NCI-H1048 (cell line): ENCODE measurements around the gene ARHGAP9.
"Not testable (repeated sequence)": the region's sequence is repeated elsewhere in the genome, so short reads cannot be mapped to it uniquely, and the experiment has no call there.

ENCODE experiments used
- DNase-seq: peaks from one replicate; lab custom pipeline; 2025; lab: John Stamatoyannopoulos, UW

ARHGAP9 gene

DNA sequence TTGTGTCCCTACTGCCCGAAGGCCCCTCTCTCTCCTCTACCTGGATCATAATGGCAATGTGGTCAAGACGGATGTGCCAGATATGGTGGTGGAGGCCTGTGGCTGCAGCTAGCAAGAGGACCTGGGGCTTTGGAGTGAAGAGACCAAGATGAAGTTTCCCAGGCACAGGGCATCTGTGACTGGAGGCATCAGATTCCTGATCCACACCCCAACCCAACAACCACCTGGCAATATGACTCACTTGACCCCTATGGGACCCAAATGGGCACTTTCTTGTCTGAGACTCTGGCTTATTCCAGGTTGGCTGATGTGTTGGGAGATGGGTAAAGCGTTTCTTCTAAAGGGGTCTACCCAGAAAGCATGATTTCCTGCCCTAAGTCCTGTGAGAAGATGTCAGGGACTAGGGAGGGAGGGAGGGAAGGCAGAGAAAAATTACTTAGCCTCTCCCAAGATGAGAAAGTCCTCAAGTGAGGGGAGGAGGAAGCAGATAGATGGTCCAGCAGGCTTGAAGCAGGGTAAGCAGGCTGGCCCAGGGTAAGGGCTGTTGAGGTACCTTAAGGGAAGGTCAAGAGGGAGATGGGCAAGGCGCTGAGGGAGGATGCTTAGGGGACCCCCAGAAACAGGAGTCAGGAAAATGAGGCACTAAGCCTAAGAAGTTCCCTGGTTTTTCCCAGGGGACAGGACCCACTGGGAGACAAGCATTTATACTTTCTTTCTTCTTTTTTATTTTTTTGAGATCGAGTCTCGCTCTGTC is 22.8 kb downstream of the ARHGAP9 start:
- no peak for DNase-seq

DNA sequence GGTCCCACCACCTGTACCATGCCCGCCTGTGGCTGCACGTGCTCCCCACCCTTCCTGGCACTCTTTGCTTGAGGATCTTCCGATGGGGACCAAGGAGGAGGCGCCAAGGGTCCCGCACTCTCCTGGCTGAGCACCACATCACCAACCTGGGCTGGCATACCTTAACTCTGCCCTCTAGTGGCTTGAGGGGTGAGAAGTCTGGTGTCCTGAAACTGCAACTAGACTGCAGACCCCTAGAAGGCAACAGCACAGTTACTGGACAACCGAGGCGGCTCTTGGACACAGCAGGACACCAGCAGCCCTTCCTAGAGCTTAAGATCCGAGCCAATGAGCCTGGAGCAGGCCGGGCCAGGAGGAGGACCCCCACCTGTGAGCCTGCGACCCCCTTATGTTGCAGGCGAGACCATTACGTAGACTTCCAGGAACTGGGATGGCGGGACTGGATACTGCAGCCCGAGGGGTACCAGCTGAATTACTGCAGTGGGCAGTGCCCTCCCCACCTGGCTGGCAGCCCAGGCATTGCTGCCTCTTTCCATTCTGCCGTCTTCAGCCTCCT is 23.4 kb downstream of the ARHGAP9 start:
- no peak for DNase-seq

DNA sequence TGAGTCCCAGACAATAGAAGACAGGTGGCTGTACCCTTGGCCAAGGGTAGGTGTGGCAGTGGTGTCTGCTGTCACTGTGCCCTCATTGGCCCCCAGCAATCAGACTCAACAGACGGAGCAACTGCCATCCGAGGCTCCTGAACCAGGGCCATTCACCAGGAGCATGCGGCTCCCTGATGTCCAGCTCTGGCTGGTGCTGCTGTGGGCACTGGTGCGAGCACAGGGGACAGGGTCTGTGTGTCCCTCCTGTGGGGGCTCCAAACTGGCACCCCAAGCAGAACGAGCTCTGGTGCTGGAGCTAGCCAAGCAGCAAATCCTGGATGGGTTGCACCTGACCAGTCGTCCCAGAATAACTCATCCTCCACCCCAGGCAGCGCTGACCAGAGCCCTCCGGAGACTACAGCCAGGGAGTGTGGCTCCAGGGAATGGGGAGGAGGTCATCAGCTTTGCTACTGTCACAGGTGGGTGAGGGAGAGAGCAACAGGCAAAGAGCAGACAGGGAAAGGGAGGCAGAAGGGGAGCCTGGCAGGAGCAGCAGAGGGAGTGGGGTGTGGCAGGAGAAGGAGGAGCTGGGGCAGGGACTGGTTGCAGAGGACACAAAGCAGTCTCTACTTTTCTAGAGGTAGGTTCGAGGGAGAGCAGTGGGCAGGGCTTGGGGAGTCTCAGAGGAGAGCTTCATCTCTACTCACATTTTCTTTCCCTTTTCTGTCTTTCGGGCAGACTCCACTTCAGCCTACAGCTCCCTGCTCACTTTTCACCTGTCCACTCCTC is 24.1 kb downstream of the ARHGAP9 start:
- no peak for DNase-seq

DNA sequence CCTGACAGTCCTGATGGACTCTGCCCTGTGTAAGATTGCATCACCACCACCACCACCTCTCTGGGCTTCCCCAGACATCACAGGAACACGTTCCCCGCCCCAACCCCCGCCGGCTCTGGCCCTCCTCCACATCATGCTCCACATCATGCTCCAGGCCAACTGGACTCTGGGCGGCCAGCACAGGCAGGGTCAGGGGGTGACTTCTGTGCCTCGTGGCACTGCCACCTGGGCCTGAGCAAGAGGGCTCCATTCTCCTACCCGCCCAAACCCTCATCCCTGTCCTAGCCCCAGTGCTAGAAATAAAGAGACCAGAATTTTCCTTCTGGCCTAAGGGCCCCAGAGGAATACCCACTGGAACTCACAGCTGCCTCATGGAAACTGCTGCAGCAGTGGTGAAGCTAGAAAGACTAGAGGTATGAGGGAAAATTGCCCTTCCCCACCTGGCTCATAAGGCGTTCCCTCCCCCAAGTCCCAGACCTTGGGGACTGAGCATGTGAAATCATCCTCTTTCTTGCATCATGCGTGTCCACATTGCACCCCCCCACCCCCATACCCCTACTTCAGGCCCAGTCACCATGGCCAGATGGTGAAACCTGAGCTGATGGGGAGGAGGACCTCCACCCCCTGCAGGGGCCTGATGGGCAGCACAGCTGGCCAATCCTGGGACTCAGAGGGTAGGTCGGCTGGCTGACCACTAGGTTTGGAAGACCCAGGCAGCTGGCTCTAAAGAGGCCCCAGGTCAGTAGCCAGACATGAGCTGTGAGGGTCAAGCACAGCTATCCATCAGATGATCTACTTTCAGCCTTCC is 24.9 kb downstream of the ARHGAP9 start, which contains the start of gene INHBE:
Gene INHBE (plus strand): TSS at position 742 of the 808 bp plus-strand sequence. CDS start 230 bp downstream, outside the sequence.
- no peak for DNase-seq

DNA sequence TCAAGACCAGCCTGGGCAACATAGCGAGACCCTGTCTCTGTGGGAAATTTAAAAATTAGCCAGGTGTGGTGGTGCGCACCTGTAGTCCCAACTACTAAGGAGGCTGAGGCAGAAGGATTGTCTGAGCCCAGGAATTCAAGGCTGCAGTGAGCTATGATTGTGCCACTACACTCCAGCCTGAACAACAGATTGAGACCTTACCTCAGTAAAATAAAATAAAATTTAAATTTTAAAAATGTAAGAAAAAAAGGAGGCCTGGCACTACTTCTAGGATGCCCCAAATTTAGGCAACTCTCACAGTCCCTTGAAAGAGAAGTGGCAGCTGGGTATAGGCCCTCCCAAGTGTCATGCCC is 25.5 kb downstream of the ARHGAP9 start:
- DNase-seq: no peak

DNA sequence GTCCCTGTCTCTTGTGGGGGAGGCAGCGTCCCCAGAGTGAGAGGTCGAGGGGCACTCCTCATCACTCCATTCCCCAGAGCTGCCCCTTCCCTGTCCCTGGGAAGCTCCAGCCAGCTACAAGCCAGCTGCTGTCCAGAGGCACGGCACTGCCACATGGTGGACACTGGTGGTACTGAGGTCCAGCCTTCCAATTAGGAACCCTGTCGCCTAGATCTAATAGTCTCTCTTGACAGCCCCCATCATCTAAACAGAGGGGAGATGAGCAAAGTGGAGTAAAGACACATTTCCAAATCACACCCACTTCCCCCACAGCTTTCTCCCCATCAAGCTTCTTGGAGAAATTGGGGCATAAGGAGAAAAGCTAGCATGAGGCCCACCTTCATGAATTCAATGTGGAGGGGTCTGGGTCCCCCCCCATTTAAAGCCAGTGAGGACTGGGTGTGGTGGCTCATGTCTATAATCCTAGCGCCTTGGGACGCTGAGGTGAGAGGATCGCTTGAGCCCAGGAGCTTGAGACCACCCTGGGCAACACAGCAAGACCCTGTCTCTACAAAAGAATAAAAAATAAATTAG is 26.6 kb downstream of the ARHGAP9 start:
- no peak for DNase-seq

DNA sequence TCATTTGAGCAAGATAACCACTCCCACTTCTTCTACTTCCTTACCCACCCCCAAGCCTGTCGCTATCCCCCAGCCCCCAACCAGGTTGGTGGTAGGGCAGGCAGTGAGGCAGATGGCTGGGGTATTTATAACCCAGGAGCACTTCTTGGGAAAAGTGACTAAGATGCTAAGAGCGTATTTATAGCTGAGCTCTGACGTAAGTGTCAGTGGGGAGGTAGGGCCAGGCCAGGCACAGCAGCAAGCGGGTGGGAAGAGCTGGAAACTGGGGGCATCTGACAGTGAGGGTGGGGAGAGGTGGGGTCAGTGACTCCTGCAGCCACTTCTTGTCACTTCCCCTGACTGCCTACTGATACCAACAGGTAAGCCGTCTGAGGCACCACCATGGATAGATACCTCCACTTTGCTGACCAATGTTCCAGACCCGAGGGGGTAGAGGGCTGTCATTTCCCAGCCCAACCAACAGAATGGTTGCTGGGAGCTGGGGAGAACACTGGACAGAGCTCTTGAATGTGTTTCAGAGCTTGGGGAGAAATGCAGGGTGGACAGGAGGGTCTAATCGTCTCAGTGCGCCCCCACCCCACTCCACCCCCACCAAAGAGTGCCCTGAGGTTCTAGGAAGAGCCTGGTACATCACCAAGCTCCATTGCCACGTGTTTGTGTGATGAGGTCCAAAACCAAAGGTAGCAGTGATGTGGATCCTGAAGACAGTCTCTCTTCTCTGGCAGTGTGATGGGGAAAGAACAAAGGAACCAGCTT is 27.3 kb downstream of the ARHGAP9 start:
- no peak for DNase-seq

DNA sequence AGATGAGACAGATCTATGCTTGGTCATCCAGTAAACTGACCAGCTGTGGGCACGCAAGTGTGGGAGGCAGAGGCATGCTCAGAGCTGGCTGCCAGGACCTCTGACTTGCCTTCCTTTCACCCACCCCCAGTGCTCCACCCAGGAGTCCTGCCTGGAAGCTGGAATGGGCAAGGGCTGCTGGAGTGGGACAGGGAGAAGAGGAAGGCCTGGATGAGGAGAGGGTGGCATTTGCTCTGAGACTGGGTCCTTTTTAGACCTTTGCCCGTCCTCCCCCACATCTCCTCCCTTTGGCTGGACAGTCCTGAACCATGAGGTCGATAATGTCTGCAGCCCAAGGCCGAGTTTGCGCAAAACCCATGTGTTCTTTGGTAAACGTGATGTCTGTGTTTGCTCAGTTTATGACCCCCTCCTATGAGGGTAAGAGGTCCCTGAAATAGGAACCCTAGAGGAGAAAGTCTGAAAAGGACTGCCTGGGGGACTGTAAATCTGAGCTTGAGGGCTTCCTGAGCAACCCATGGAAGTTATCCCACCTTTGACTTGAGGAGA is 28.4 kb downstream of the ARHGAP9 start:
- DNase-seq: no peak

DNA sequence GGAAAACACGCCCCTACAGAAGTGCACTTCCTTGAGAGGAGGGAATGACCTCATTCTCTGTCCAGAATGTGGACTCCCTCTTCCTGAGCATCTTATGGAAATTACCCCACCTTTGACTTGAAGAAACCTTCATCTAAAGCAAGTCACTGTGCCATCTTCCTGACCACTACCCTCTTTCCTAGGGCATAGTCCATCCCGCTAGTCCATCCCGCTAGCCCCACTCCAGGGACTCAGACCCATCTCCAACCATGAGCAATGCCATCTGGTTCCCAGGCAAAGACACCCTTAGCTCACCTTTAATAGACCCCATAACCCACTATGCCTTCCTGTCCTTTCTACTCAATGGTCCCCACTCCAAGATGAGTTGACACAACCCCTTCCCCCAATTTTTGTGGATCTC is 29.6 kb downstream of the ARHGAP9 start:
- no peak for DNase-seq

DNA sequence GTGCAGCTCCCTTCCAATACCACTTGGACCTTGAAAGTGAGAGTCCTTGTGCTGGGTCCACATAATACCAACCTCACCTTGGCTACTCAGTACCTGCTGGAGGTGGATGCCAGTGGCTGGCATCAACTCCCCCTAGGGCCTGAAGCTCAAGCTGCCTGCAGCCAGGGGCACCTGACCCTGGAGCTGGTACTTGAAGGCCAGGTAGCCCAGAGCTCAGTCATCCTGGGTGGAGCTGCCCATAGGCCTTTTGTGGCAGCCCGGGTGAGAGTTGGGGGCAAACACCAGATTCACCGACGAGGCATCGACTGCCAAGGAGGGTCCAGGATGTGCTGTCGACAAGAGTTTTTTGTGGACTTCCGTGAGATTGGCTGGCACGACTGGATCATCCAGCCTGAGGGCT is 30.3 kb downstream of the ARHGAP9 start:
- DNase-seq: no peak

DNA sequence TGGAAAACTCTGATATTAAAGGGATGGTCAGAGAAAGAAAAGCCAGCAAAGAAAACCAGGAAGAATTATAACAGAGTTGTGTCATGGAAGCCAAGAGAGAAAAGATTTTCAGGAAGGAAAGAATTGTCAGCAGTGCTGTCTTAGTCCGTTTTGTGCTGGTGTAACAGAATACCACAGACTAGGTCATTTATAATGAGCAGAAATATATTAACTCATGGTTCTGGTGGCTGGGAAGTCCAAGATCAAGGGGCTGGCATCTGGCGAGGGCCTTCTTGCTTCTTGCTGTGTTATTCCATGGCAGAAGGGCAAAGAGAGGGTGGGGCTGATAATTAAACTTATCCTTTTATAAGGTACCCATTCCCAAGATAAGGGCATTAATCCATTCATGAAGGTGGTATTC is 31.0 kb downstream of the ARHGAP9 start:
- no peak for DNase-seq

DNA sequence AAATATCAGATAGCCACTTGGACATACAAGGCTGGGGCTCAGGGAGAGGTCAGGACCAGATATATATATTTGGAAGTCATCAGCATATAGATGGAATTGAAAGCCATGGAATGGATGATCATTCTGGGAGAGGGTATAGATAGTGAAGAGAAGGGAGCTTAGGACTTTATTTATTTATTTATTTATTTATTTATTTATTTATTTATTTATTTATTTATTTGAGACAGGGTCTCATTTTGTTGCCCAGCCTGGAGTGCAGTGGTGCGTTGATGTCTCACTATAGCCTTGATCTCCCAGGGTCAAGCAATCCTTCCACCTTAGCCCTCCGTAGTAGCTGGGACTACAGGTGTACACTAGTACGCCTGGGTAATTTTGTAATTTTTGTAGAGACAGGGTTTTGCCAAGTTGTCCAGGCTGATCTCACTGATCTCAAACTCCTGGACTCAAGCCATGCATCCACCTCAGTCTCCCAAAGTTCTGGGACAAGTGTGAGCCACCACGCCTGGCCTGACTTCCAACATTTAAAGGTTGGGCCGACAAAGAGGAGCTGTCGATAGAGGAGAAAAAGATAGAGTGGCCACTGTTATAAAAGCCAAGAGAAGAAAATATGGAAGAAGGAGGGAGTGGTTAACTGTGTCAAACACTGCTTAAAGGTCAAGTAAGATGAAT is 33.2 kb downstream of the ARHGAP9 start:
- DNase-seq: no peak

DNA sequence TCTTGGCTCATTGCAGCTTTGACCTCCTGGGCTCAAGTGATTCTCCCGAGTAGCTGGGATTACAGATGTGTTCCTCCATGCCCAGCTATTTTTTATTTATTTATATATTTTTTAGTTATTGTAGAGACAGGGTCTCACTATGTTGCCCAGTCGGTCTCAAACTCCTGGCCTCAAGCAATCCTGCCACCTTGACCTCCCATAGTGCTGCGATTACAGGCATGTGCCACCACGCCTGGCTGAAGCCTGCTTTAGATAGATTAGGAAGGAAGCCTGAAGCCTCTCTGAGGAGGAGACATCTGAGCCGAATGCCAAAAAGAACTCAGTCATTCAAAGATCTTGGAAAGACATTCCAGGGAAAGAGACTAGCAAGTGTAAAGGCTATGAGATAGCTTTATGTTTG is 34.9 kb downstream of the ARHGAP9 start:
- DNase-seq: no peak

DNA sequence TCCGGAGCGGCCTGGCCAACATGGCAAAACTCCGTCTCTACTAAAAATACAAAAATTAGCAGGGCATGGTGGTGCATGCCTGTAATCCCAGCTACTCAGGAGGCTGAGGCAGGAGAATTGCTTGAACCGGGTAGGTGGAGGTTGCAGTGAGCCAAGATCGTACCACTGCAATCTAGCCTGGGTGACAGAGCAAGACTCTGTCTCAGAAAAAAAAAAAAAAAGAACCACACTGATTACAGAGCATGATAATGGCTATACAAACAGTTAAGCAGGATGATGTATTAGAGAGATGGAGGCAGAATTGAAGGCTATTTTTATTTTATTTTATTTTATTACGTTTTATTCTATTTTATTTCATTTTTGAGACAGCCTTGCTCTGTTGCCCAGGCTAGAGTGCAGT is 35.3 kb downstream of the ARHGAP9 start:
- DNase-seq: not testable (repeated sequence)

DNA sequence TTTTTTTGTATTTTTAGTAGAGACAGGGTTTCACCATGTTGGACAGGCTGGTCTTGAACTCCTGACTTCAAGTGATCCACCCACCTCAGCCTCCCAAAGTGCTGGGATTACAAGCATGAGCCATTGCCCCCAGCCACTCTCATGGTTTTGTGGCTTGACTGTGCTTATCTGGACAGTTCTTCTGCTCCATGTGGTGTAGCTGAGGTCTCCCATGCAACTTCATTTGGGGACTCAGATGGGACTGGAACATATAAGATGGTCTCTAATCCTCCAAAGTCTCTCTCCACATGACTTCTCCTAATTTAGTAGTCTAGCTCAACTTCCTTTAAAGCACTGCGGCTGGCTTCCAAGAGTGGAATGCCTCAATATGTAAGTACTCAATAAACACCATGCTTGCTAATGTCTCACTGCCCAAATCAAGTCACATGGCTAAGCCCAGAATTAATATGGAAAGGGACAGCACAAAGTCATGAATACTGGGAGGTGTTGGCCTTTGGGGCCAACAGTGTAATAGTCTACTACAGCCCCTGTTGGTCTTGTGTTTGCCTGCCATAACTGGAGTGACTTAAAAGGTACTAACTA is 37.7 kb downstream of the ARHGAP9 start:
- no peak for DNase-seq

DNA sequence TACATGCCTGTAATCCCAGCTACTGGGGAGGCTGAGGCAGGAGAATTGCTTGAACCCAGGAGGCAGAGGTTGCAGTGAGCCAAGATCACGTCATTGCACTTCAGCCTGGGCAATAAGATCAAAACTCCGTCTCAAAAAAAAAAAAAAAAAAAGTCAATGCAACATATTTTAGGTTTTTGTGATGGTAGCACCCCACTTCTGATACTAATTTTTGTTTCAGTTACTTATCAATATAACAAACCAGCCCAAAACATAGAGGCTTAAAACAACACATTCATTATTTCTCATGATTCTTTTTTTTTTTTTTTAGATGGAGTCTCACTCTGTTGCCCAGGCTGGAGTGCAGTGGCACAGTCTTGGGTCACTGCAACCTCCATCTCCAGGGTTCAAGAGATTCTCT is 38.3 kb downstream of the ARHGAP9 start:
- not testable (repeated sequence) for DNase-seq

DNA sequence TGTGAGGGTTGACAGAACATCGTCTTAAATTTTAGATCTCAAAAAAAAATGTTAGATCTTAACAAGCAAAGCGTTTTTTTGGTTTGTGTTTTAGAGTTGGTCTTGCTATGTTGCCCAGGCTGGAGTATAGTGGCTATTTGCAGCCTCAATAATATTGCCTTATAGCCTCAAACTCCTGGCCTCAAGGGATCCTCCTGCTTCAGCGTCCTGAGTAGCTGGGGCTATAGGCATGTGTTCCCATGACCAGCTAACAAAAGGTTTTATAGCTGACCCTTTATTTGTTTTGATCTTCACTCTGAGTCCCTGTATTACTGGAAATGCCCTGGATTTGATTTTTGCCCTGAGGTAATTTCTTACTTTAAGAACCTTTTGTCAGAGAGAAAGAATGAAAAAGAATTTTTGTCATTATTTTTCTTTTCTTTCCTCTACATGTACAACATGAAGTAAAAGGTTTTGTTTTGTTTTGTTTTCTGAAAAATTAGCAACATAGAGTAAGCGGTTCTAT is 39.9 kb downstream of the ARHGAP9 start:
- no peak for DNase-seq

DNA sequence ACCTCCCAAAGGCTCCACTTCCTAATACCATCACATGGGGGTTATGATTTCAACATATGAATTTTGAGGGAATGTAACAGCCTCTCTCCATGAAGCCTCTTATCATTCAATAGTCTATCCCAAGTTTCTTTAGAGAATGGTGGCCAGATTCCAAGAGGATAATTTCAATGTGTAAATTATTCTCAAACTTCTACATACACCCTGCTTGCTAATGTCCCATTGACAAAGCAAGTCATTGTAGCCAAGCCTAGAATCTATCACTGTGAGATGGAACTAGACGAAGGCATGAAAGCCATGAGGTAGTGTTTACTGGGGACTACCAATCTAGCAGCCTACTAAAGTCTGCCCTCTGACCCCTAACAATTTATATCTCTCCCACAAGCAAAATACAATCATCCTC is 41.3 kb downstream of the ARHGAP9 start:
- no peak for DNase-seq

DNA sequence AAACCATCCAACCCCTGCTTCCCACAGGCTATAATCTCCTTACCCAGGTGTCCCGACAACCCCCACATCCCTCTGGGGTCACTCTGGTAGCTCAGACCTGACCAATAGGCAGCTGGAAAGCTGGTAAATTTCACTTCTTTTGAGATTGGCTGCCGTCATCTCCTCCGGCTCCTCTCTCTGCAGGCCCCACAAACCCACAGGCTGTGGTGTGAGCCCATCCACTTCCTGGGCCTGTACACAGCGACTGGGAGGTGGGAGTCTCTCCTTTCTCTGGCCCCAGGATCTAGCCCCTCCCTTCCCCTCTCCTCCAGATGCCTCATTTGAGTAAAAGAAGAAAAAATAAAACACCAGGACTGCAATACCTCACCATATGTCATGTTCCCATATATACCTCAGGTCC is 44.4 kb downstream of the ARHGAP9 start:
- DNase-seq: no peak
